SK-N-SH treated with all-trans-retinoic acid at 6 μM for 48 hours (cell line): ENCODE data around the gene PEMT.

ENCODE experiments used
- ATAC-seq: fragments of 200-7000 bp; cut with Tn5 transposase; 3 replicates; pipeline ENCODE4 v1.9.1; 2020; ENCODE audit warnings: mild to moderate bottlenecking, moderate library complexity
- ARNTL ChIP-seq: fragments of 450-650 bp; formaldehyde crosslinking; IDR thresholded peaks from 2 replicates; pipeline ENCODE4 v1.5.0; 2020; ENCODE audit warnings: low read depth, mild to moderate bottlenecking, moderate library complexity, borderline replicate concordance
- BACH2 ChIP-seq: fragments of 250-450 bp; sonication (Bioruptor Pico); IDR thresholded peaks from 2 replicates; pipeline ENCODE4 v1.9.0; 2021; ENCODE audit warnings: mild to moderate bottlenecking, borderline replicate concordance
- CREB5 ChIP-seq: fragments of 250-450 bp; sonication (Bioruptor Pico); IDR thresholded peaks from 2 replicates; pipeline ENCODE4 v1.5.1; 2020; ENCODE audit warnings: low read depth, mild to moderate bottlenecking, moderate library complexity
- CSDC2 ChIP-seq: fragments of 250-450 bp; sonication (Bioruptor Pico); IDR thresholded peaks from 2 replicates; pipeline ENCODE4 v1.5.0; 2020; ENCODE audit warnings: mild to moderate bottlenecking, moderate library complexity
- CSRNP3 ChIP-seq: fragments of 250-450 bp; sonication (Bioruptor Pico); IDR thresholded peaks from 2 replicates; pipeline ENCODE4 v1.5.1; 2021; ENCODE audit warnings: mild to moderate bottlenecking, moderate library complexity
- ESRRG ChIP-seq: fragments of 250-450 bp; sonication (Bioruptor Pico); IDR thresholded peaks from 2 replicates; pipeline ENCODE4 v1.6.1; 2021; ENCODE audit warnings: mild to moderate bottlenecking
- GLIS3 ChIP-seq: fragments of 250-450 bp; sonication (Bioruptor Pico); IDR thresholded peaks from 2 replicates; pipeline ENCODE4 v1.5.0; 2020; ENCODE audit warnings: mild to moderate bottlenecking, moderate library complexity
- ISL1 ChIP-seq: fragments of 250-450 bp; sonication (Bioruptor Pico); IDR thresholded peaks from 2 replicates; pipeline ENCODE4 v2.1.2; 2022; ENCODE audit warnings: mild to moderate bottlenecking, moderate library complexity
- OSR1 ChIP-seq: fragments of 250-450 bp; sonication (Bioruptor Pico); IDR thresholded peaks from 2 replicates; pipeline ENCODE4 v1.8.0; 2022; ENCODE audit warnings: moderate library complexity, mild to moderate bottlenecking, inconsistent platforms
- PATZ1 ChIP-seq: fragments of 250-450 bp; sonication (Bioruptor Pico); IDR thresholded peaks from 2 replicates; pipeline ENCODE4 v1.8.0; 2020; ENCODE audit warnings: mild to moderate bottlenecking, moderate library complexity, borderline replicate concordance
- RARB ChIP-seq: fragments of 250-450 bp; sonication (Bioruptor Pico); IDR thresholded peaks from 2 replicates; pipeline ENCODE4 v1.8.0; 2021; ENCODE audit warnings: mild to moderate bottlenecking, moderate library complexity
- SNAI2 ChIP-seq: fragments of 250-450 bp; sonication (Bioruptor Pico); IDR thresholded peaks from 2 replicates; pipeline ENCODE4 v1.5.0; 2020; ENCODE audit warnings: mild to moderate bottlenecking, moderate library complexity
- TCF4 ChIP-seq: fragments of 250-450 bp; sonication (Bioruptor Pico); IDR thresholded peaks from 2 replicates; pipeline ENCODE4 v1.8.0; 2021; ENCODE audit warnings: mild to moderate bottlenecking, moderate library complexity, borderline replicate concordance
- TOX ChIP-seq: fragments of 250-450 bp; sonication (Bioruptor Pico); IDR thresholded peaks from 2 replicates; pipeline ENCODE4 v1.8.0; 2021; ENCODE audit warnings: mild to moderate bottlenecking, moderate library complexity, borderline replicate concordance
- TSHZ2 ChIP-seq: fragments of 250-450 bp; sonication (Bioruptor Pico); IDR thresholded peaks from 2 replicates; pipeline ENCODE4 v1.5.0; 2020; ENCODE audit warnings: mild to moderate bottlenecking, moderate library complexity
- ZC3H10 ChIP-seq: fragments of 250-450 bp; sonication (Bioruptor Pico); IDR thresholded peaks from 2 replicates; pipeline ENCODE4 v1.5.1; 2021; ENCODE audit warnings: mild to moderate bottlenecking, moderate library complexity
- ZFP3 ChIP-seq: fragments of 250-450 bp; sonication (Bioruptor Pico); IDR thresholded peaks from 2 replicates; pipeline ENCODE4 v1.5.0; 2020; ENCODE audit warnings: mild to moderate bottlenecking, moderate library complexity
- ZFP30 ChIP-seq: fragments of 450-650 bp; formaldehyde crosslinking; IDR thresholded peaks from 2 replicates; pipeline ENCODE4 v1.5.0; 2022; ENCODE audit warnings: mild to moderate bottlenecking, moderate library complexity
- ZNF565 ChIP-seq: fragments of 450-650 bp; formaldehyde crosslinking; conservative IDR thresholded peaks from 2 replicates; pipeline ENCODE4 v1.5.0; 2020; ENCODE audit warnings: low read depth, mild to moderate bottlenecking, moderate library complexity
- ZNF70 ChIP-seq: fragments of 450-650 bp; formaldehyde crosslinking; IDR thresholded peaks from 2 replicates; pipeline ENCODE4 v1.5.0; 2020; ENCODE audit warnings: mild to moderate bottlenecking, moderate library complexity
- ZNF8 ChIP-seq: fragments of 450-650 bp; formaldehyde crosslinking; IDR thresholded peaks from 2 replicates; pipeline ENCODE4 v1.5.0; 2020; ENCODE audit warnings: mild to moderate bottlenecking, moderate library complexity

The PEMT gene

GRCh38 chr17:17476865-17477467 is 114.5 kb downstream of the PEMT start, which contains the start of gene MED9:
MED9 (plus strand) TSS chr17:17477000; CDS start chr17:17477042, 42 bp downstream.
- TF ChIP-seq TCF4 (CRISPR knock-in tag) (no peak), ZNF565 (no peak), ZC3H10 (CRISPR knock-in tag) (no peak), ESRRG (CRISPR knock-in tag) (no peak), ZNF8 (no peak), CSRNP3 (CRISPR knock-in tag) (no peak), TSHZ2 (CRISPR knock-in tag) (no peak), ZFP30 (no peak), ARNTL (CRISPR knock-in tag) (no peak), ZFP3 (CRISPR knock-in tag) (no peak), GLIS3 (CRISPR knock-in tag) (no peak), TOX (CRISPR knock-in tag) (no peak), CSDC2 (CRISPR knock-in tag) (no peak)
- ATAC-seq, result peak; percentile 93

- no peak for ATAC-seq
- no peak for TF ChIP-seq CSDC2 (CRISPR knock-in tag)
- no peak for TF ChIP-seq PATZ1 (CRISPR knock-in tag)
- TF ChIP-seq ZFP30, result no peak
- no peak for TF ChIP-seq ZNF70 (CRISPR knock-in tag)
- TF ChIP-seq GLIS3 (CRISPR knock-in tag), result no peak
- no peak for TF ChIP-seq TCF4 (CRISPR knock-in tag)
- no peak for TF ChIP-seq ESRRG (CRISPR knock-in tag)
- TF ChIP-seq BACH2 (CRISPR knock-in tag), result no peak
Observed at GRCh38 chr17:17474341-17474740, 117.2 kb downstream of the PEMT start.

- TF ChIP-seq RARB (no peak), ARNTL (CRISPR knock-in tag) (no peak), OSR1 (no peak), ZC3H10 (CRISPR knock-in tag) (no peak), TSHZ2 (CRISPR knock-in tag) (no peak), CREB5 (CRISPR knock-in tag) (no peak), BACH2 (CRISPR knock-in tag) (no peak), TCF4 (CRISPR knock-in tag) (no peak), CSRNP3 (CRISPR knock-in tag) (no peak), PATZ1 (CRISPR knock-in tag) (no peak), ZNF70 (CRISPR knock-in tag) (no peak), ISL1 (no peak), GLIS3 (CRISPR knock-in tag) (no peak), ZNF8 (no peak), ZFP30 (no peak), SNAI2 (CRISPR knock-in tag) (no peak), ZFP3 (CRISPR knock-in tag) (no peak), ESRRG (CRISPR knock-in tag) (no peak)
- ATAC-seq, result no peak
Observed at GRCh38 chr17:17472333-17472920, 119.1 kb downstream of the PEMT start.
